H1 (cell line): ENCODE measurements around the gene FGGY. TPM values are rescaled to one million over a fixed set of nuclear protein-coding genes. Genes with fewer than 3 reads are reported as not detected.
A peak's percentile ranks its signal among the peaks of the same experiment; 100 is the strongest.

Source experiments
- CTCF ChIA-PET: fragments of 300-600 bp; sonication (Branson Sonifier 250); formaldehyde crosslinking; loops from one replicate; lab custom pipeline; 2021; ENCODE audit not compliant: partially characterized antibody; lab: Charles Lee
- POLR2A ChIA-PET: fragments of 300-600 bp; sonication (Branson Sonifier 250); formaldehyde crosslinking; loops from one replicate; lab custom pipeline; 2021; ENCODE audit warnings: inconsistent platforms; ENCODE audit not compliant: partially characterized antibody; lab: Charles Lee
- DNase-seq, 2 experiments: peaks; one replicate each; pipeline versions ENCODE4 v3.0.0 to v3.0.0-alpha.2; 2010 to 2022; ENCODE audit warnings: low spot score in 2 of 2, low read depth in 1 of 2, mixed read lengths in 1 of 2
- FAIRE-seq: peaks from 2 replicates; lab custom pipeline; 2011; peaks lifted over from hg19 to GRCh38; lab: Jason Lieb, UNC
- H2AFZ ChIP-seq: 2 replicates; pipeline ENCODE4 v1.8.1; 2012; ENCODE audit warnings: low read length, inconsistent platforms
- H2AK5ac ChIP-seq: 2 replicates; pipeline ENCODE4 v1.6.1; 2013; ENCODE audit warnings: low read depth, low read length
- H2BK120ac ChIP-seq: replicated peaks from 2 replicates; pipeline ENCODE3; 2013; ENCODE audit warnings: low read depth, low read length, inconsistent platforms
- H2BK12ac ChIP-seq: 2 replicates; pipeline ENCODE4 v1.6.1; 2013; ENCODE audit warnings: low read depth, low read length
- H2BK15ac ChIP-seq: 2 replicates; pipeline ENCODE4 v1.6.1; 2013; ENCODE audit warnings: low read length
- H2BK20ac ChIP-seq: 2 replicates; pipeline ENCODE4 v1.6.1; 2013; ENCODE audit warnings: low read length
- H2BK5ac ChIP-seq: 2 replicates; pipeline ENCODE4 v1.6.1; 2013; ENCODE audit warnings: low read depth, low read length
- H3K14ac ChIP-seq: 2 replicates; pipeline ENCODE4 v1.6.1; 2013; ENCODE audit warnings: inconsistent platforms; ENCODE audit not compliant: insufficient read length
- H3K18ac ChIP-seq: 2 replicates; pipeline ENCODE4 v1.6.1; 2013; ENCODE audit warnings: low read length; ENCODE audit errors: extremely low read depth
- H3K23ac ChIP-seq: 2 replicates; pipeline ENCODE4 v1.6.1; 2013; ENCODE audit warnings: inconsistent platforms; ENCODE audit not compliant: insufficient read length
- H3K23me2 ChIP-seq: 2 replicates; pipeline ENCODE4 v1.6.1; 2013; ENCODE audit warnings: low read depth, low read length
- H3K27ac ChIP-seq: 2 replicates; pipeline ENCODE4 v1.6.1; 2011; ENCODE audit warnings: low read depth, low read length, inconsistent platforms
- H3K27me3 ChIP-seq, 4 experiments: replicated peaks in 1 of 4; 1 replicate in 1 of 4; 2 replicates in 3 of 4; pipeline versions ENCODE4 v1.6.1 to v1.8.1; 2011 to 2013; ENCODE audit warnings: low read length in 3 of 4, mild to moderate bottlenecking in 3 of 4, inconsistent platforms in 2 of 4, mixed read lengths in 2 of 4, moderate library complexity in 1 of 4; ENCODE audit not compliant: control insufficient read depth in 3 of 4, insufficient read depth in 3 of 4; ENCODE audit errors: extremely low read depth in 1 of 4
- H3K36me3 ChIP-seq, 4 experiments: 2 replicates each; pipeline versions ENCODE4 v1.6.1 to v1.8.1; 2011 to 2013; ENCODE audit warnings: mild to moderate bottlenecking in 4 of 4, low read length in 3 of 4, moderate library complexity in 2 of 4, control low read depth in 1 of 4, inconsistent platforms in 1 of 4; ENCODE audit not compliant: insufficient read depth in 4 of 4, control insufficient read depth in 2 of 4
- H3K4ac ChIP-seq: replicated peaks from 2 replicates; pipeline ENCODE3; 2013; ENCODE audit warnings: low read length, low read depth, mixed read lengths, inconsistent platforms; ENCODE audit not compliant: insufficient read length
- H3K4me1 ChIP-seq, 4 experiments: replicated peaks in 1 of 4; 1 replicate in 1 of 4; 2 replicates in 3 of 4; pipeline versions ENCODE4 v1.6.1 to v1.8.1; 2011 to 2013; ENCODE audit warnings: low read length in 3 of 4, inconsistent platforms in 2 of 4, mixed read lengths in 1 of 4; ENCODE audit not compliant: insufficient read depth in 4 of 4, control insufficient read depth in 3 of 4
- H3K4me2 ChIP-seq, 2 experiments: 2 replicates each; pipeline versions ENCODE4 v1.6.1 to v1.8.1; 2011 to 2013; ENCODE audit warnings: low read depth in 2 of 2, low read length in 2 of 2, control low read depth in 1 of 2, inconsistent platforms in 1 of 2, mild to moderate bottlenecking in 1 of 2; ENCODE audit not compliant: insufficient read depth in 1 of 2
- H3K4me3 ChIP-seq, 4 experiments: fragments of 200-600, 300-600 bp in 1 of 4; sonication (generic), shearing (Covaris generic), sonication (Bioruptor Twin) in 1 of 4; 2 replicates each; pipeline versions ENCODE4 v1.5.1 to v1.8.1; 2011 to 2016; ENCODE audit warnings: low read length in 4 of 4, low read depth in 3 of 4, control low read depth in 2 of 4, inconsistent platforms in 2 of 4, mild to moderate bottlenecking in 2 of 4, mixed read lengths in 1 of 4, moderate library complexity in 1 of 4; ENCODE audit not compliant: insufficient read depth in 2 of 4; ENCODE audit errors: extremely low read depth in 1 of 4
- H3K56ac ChIP-seq: replicated peaks from 2 replicates; pipeline ENCODE3; 2013; ENCODE audit warnings: low read depth, mild to moderate bottlenecking, mixed read lengths, low read length, inconsistent platforms; ENCODE audit not compliant: insufficient read length
- H3K79me1 ChIP-seq: 2 replicates; pipeline ENCODE4 v1.6.1; 2013; ENCODE audit warnings: low read depth, low read length, control low read depth
- H3K79me2 ChIP-seq, 2 experiments: 2 replicates each; pipeline versions ENCODE4 v1.6.1 to v1.8.1; 2012 to 2013; ENCODE audit warnings: low read length in 2 of 2, mild to moderate bottlenecking in 2 of 2, inconsistent platforms in 1 of 2; ENCODE audit not compliant: insufficient read depth in 2 of 2, control insufficient read depth in 1 of 2
- H3K9ac ChIP-seq, 4 experiments: replicated peaks in 1 of 4; 1 replicate in 1 of 4; 2 replicates in 3 of 4; pipeline versions ENCODE4 v1.6.1 to v1.8.1; 2011 to 2013; ENCODE audit warnings: low read depth in 3 of 4, low read length in 3 of 4, control low read depth in 2 of 4, mild to moderate bottlenecking in 2 of 4, moderate library complexity in 2 of 4, inconsistent platforms in 1 of 4; ENCODE audit errors: extremely low read depth in 1 of 4
- H3K9me3 ChIP-seq, 2 experiments: 2 replicates each; pipeline versions ENCODE4 v1.6.1 to v1.8.1; 2012 to 2013; ENCODE audit warnings: mild to moderate bottlenecking in 2 of 2, moderate library complexity in 2 of 2, control low read depth in 1 of 2, inconsistent platforms in 1 of 2, low read depth in 1 of 2, low read length in 1 of 2, mixed read lengths in 1 of 2; ENCODE audit not compliant: insufficient read depth in 2 of 2
- H4K20me1 ChIP-seq, 2 experiments: replicated peaks in 1 of 2; 2 replicates each; pipeline versions ENCODE3 to v1.8.1; 2011 to 2013; ENCODE audit warnings: inconsistent platforms in 2 of 2, low read length in 2 of 2, mild to moderate bottlenecking in 1 of 2; ENCODE audit not compliant: insufficient read depth in 2 of 2, control insufficient read depth in 1 of 2
- H4K5ac ChIP-seq: 2 replicates; pipeline ENCODE4 v1.6.1; 2013; ENCODE audit warnings: low read length, low read depth, mixed read lengths, inconsistent platforms; ENCODE audit not compliant: insufficient read length
- H4K8ac ChIP-seq: 2 replicates; pipeline ENCODE4 v1.8.0; 2013; ENCODE audit warnings: mild to moderate bottlenecking, moderate library complexity, low read length, inconsistent platforms; ENCODE audit not compliant: insufficient read depth; ENCODE audit errors: extremely low read depth
- H4K91ac ChIP-seq: replicated peaks from 2 replicates; pipeline ENCODE3; 2013; ENCODE audit warnings: low read length, mixed read lengths, inconsistent platforms; ENCODE audit not compliant: insufficient read length
- CTCF ChIP-seq, 3 experiments: IDR thresholded peaks; 1 replicate in 2 of 3; 2 replicates in 1 of 3; pipeline versions ENCODE4 v1.5.1 to v1.6.1; 2011; ENCODE audit warnings: low read length in 3 of 3, mild to moderate bottlenecking in 3 of 3, inconsistent platforms in 2 of 3, low read depth in 1 of 3, moderate library complexity in 1 of 3; ENCODE audit not compliant: insufficient read depth in 1 of 3; ENCODE audit errors: control extremely low read depth in 1 of 3
- E2F6 ChIP-seq: IDR thresholded peaks from 2 replicates; pipeline ENCODE4 v1.6.1; 2012; ENCODE audit warnings: inconsistent platforms
- RAD21 ChIP-seq, 2 experiments: IDR thresholded peaks in 1 of 2; conservative IDR thresholded peaks in 1 of 2; 2 replicates each; pipeline ENCODE4 v1.6.1; 2011; ENCODE audit warnings: low read depth in 2 of 2, low read length in 2 of 2, improper control_type of control experiment in 1 of 2, inconsistent platforms in 1 of 2, mild to moderate bottlenecking in 1 of 2, moderate library complexity in 1 of 2
- TAF7 ChIP-seq: optimal IDR thresholded peaks from 2 replicates; pipeline ENCODE3; 2011; ENCODE audit warnings: low read depth, mild to moderate bottlenecking, inconsistent platforms, low read length, moderate library complexity, borderline replicate concordance
- TEAD4 ChIP-seq: IDR thresholded peaks from 2 replicates; pipeline ENCODE4 v1.6.1; 2012; ENCODE audit warnings: low read depth, low read length, inconsistent platforms, mixed read lengths
- WGBS, 2 experiments: shearing (Covaris generic) in 1 of 2; methylation state at CpG; one replicate each; pipeline versions ENCODE4 v1.1.6 to v1.1.7; 2013 to 2015; ENCODE audit warnings: low lambda C conversion rate in 2 of 2, mixed read lengths in 2 of 2, inconsistent platforms in 1 of 2, low coverage in 1 of 2, missing lambda C conversion rate in 1 of 2; ENCODE audit not compliant: insufficient replicate concordance in 2 of 2, insufficient coverage in 1 of 2, insufficient read length in 1 of 2; ENCODE audit errors: extremely low coverage in 1 of 2, missing lambda C conversion rate in 1 of 2; 5-methylcytosine and 5-hydroxymethylcytosine counted together
- polyA plus RNA-seq, 7 experiments: library from polyadenylated mRNA; depleted of rRNA in 3 of 7; stranded (reverse) in 5 of 7; unstranded in 2 of 7; fragments of >200 nt in 5 of 7; fragments of 200-250 nt in 2 of 7; gene quantifications; 1 replicate in 5 of 7; 2 replicates in 1 of 7; 4 replicates in 1 of 7; pipeline versions ENCODE4 v1.2.1 to v1.2.3, GENCODE V29; 2011 to 2013; ENCODE audit warnings: missing spikeins in 2 of 7, mixed read lengths in 2 of 7
- total RNA-seq: library from RNA; stranded (reverse); fragmentation: NEBNext Ultra II Directional; extraction: Animal tissue kit (Norgen Biotek cat#: 25700); gene quantifications from 2 replicates; pipeline ENCODE4 v1.2.1, GENCODE V29; 2021

The FGGY gene
- total and polyA plus RNA-seq, 2 of the 8 experiments (the other 6 are each of a cell fraction or from before 2014, with no cell fraction given) = 10.3 to 12.5 TPM

GRCh38 chr1:59718064-59718988, 421.4 kb downstream of the FGGY start:
- POLR2A ChIA-PET = interaction anchor here (1.4 kb wide), 1 partner anchor 13 kb away, joined by 3 read pairs; no protein-coding TSS in a partner anchor
- FAIRE-seq (peak; percentile 70), DNase-seq (no peak)
- TF ChIP-seq TAF7 (no peak), CTCF (IDR thresholded peaks at IDR 0.05; ENCODE audit: control extremely low read depth in 1 of 3, insufficient read depth in 1 of 3, low read depth in 1 of 3, low read length in 3 of 3) (peak in 2 of 3 experiments; percentile 29 to 60; a peak in 2 of 4 replicates), TEAD4 (no peak), RAD21 (IDR thresholded peaks at IDR 0.05 in 1 of 2, conservative IDR thresholded peaks at IDR 0.05 in 1 of 2; ENCODE audit: low read depth in 2 of 2, low read length in 2 of 2) (peak; percentile 61 to 66), E2F6 (no peak)

More at GRCh38 chr1:59718064-59718988, 421.4 kb downstream of the FGGY start:
- H4K91ac ChIP-seq = no peak overlapping the region
- H3K36me3 ChIP-seq = no peaks in the 10 kb centered on the region
- no peaks in the 10 kb centered on the region for H3K79me2 ChIP-seq
- no peak overlapping the region for H2BK120ac ChIP-seq
- H3K23ac ChIP-seq = no peak overlapping the region
- no peak overlapping the region for H3K4me2 ChIP-seq
- no peaks in the 10 kb centered on the region for H4K20me1 ChIP-seq
- no peak overlapping the region for H3K14ac ChIP-seq
- no peak overlapping the region for H3K18ac ChIP-seq
- H4K5ac ChIP-seq = no peak overlapping the region
- H3K27ac ChIP-seq = no peak overlapping the region
- CTCF ChIA-PET = interaction anchor here (0.7 to 3.2 kb wide), 14 partner anchors 8 to 1066 kb away, joined by 3 to 21 read pairs (median 3); no protein-coding TSS in a partner anchor
- 89% methylated on average over 7 of the region's 7 CpGs; no CpG with 5 or more reads in 1 of the 2 experiments for WGBS, 2 experiments
- H3K9me3 ChIP-seq = peaks cover 0 to 4% of the 10 kb centered on the region in 2 experiments; a peak in 1 of 4 replicates
- no peaks in the 10 kb centered on the region for H3K27me3 ChIP-seq
- no peak overlapping the region for H4K8ac ChIP-seq
- H2BK5ac ChIP-seq = no peak overlapping the region; the same call in 1 of the 2 replicates
- H2AK5ac ChIP-seq = 0 out of 2 replicates have a peak overlapping the region, but pooled peaks have one; percentile 67
- no peak overlapping the region; the same call in 1 of the 2 replicates for H2BK15ac ChIP-seq
- H2BK20ac ChIP-seq = no peak overlapping the region
- H3K9ac ChIP-seq = no peak overlapping the region
- no peak overlapping the region for H2AFZ ChIP-seq
- H3K56ac ChIP-seq = no peak overlapping the region
- no peak overlapping the region for H3K4me3 ChIP-seq
- H3K4ac ChIP-seq = no peak overlapping the region
- no peaks in the 10 kb centered on the region for H3K23me2 ChIP-seq
- H2BK12ac ChIP-seq = peak overlapping the region; percentile 42; the same call in 1 of the 2 replicates
- H3K79me1 ChIP-seq = no peaks in the 10 kb centered on the region
- H3K4me1 ChIP-seq = peaks cover 0 to 6% (median 0%) of the 10 kb centered on the region in 4 experiments; a peak in 1 of 7 replicates
